ENCODE measurements around the gene PCNP.
"Not testable (repeated sequence)": the region's sequence is repeated elsewhere in the genome, so short reads cannot be mapped to it uniquely, and the experiment has no call there.

PCNP gene

GRCh38 chr3:101567528-101568317, 6.3 kb upstream of the PCNP start:
- DNase-seq (ENCODE audit: low read depth) = no peak

GRCh38 chr3:101571028-101571895, 2.7 kb upstream of the PCNP start:
- DNase-seq (ENCODE audit: low read depth) = no peak

DNA sequence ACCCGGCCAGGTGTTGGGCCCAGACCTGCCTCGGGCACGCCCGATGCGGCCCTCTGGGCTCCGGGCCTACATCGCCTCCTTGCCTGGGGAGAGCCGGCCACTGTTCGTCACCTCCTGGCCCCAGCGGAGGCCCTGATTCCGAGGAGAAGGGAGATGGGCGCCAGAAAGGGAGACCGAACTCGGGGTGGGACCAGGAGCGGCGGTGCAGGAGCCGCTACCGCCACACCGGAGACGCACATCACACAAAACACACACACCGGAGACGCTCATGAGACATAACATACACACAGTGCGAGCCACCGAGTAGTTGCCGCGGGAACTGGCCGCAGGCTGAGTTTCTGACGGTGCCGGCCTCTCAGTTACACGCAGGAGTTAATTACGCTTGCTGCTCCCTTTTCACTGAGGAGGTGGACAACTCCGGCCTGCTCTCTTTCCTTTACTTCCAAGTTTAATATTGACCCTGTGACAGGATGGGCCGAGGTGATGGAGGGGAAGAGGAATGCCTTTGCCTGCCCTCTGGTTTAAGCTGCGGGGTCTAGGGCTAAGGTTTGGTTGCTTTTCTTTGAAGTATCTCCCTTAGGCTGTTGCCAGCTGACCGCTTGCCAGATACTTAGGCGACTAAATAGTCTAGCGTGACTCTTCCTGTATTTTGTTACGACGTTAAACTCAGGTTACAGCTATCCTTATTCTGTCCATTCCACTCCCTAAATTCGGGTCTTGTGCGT, 570 bp downstream of the PCNP start:
- peak; percentile 34 for DNase-seq (ENCODE audit: low read depth)

- DNase-seq (ENCODE audit: low read depth) = no peak
Observed at GRCh38 chr3:101577286-101577685, 3.3 kb downstream of the PCNP start.

DNA sequence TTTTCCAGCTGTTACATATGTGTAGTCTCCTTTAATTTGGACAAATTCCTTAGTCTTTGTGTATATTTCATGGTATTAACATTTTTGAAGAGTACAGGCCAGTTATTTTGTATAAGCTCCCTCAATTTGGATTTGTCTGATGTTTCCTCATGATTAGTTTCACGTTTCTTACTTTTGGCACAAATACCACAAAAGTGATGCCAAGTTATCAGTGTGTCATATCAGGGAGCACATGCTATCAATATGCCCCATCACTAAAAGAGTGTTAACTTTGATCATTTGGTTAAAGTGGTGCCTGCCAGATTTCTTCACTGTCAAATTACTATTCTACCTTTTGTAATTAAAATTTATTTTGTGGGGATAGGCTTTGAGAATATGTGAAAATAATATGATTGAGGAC, 14.6 kb downstream of the PCNP start:
- no peak for DNase-seq (ENCODE audit: low read depth)

- DNase-seq (ENCODE audit: low read depth) = no peak
Observed at GRCh38 chr3:101591071-101591470, 17.1 kb downstream of the PCNP start.

DNA sequence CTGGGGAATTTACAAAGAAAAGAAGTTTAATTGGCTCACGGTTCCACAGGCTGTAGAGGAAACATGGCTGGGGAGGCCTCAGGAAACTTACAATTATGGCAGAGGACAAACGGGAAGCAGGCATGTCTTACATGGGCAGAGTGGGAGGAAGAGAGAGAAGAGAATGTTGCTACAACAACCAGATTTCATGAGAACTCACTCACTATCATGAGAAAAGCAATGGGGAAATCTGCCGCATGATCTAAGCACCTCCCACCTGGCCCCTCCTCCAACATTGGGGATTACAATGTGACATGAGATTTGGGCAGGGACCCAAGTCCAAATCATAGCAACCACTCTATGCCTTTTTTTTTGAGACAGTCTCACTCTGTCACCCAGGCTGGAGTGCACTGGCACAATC, 28.8 kb downstream of the PCNP start:
- no peak for DNase-seq (ENCODE audit: low read depth)

- no peak for DNase-seq (ENCODE audit: low read depth)
Observed at GRCh38 chr3:101603184-101603583, 29.2 kb downstream of the PCNP start.

DNA sequence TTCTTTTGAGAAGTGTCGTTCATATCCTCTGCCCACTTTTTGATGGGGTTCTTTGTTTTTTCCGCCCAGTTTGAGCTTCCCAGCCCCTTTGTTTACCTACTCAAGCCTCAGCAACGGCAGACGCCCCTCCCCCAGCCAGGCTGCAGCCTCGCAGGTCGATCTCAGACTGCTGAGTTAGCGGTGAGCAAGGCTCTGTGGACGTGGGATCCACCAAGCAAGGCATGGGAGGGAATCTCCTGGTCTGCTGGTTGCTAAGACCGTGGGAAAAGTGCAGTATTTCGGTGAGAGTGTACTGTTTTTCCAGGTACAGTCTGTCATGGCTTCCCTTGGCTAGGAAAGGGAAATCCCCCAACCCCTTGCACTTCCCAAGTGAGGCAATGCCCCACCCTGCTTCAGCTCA, 31.4 kb downstream of the PCNP start:
- not testable (repeated sequence) for DNase-seq (ENCODE audit: low read depth)

- DNase-seq (ENCODE audit: low read depth) = no peak
Observed at GRCh38 chr3:101611023-101611422, 37.0 kb downstream of the PCNP start.

- DNase-seq (ENCODE audit: low read depth) = not testable (repeated sequence)
Observed at GRCh38 chr3:101613014-101613413, 39.0 kb downstream of the PCNP start.

- DNase-seq (ENCODE audit: low read depth) = no peak
Observed at GRCh38 chr3:101615525-101615924, 41.5 kb downstream of the PCNP start.

DNA sequence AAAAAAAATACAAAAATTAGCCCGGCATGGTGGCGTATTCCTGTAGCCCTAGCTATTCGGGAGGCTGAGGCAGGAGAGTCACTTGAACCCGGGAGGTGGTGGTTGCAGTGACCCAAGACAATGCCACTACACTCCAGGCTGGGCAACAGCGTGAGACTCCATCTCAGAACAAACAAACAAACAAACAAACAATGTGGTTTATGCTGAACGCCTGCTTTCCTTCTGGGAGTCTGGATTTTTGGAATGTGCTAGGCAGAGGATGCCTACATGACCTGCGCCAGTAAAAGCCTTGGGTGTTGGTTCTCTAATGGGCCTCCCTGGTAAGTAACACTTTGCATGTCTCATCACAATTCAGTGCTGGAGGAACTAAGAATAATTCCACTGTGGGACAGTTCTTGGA, 43.5 kb downstream of the PCNP start:
- DNase-seq (ENCODE audit: low read depth) = no peak

DNA sequence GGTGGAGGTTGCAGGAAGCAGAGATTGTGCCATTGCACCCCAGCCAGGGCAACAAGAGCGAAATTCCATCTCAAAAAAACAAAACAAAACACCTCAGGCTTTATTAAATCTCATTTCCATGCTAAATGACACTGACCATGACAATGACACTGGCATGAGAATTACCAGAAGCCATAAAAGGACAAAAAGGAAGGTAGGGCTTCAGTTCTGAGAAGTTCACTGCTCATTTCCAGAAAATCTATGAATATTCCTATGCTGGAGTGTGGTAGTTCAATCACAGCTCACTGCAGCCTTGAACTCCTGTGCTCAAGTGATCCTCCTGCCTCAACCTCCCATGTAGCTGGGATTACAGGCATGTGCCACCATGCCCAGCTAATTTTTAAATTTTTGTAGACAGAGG, 44.7 kb downstream of the PCNP start:
- DNase-seq (ENCODE audit: low read depth) = no peak

- DNase-seq (ENCODE audit: low read depth) = no peak
Observed at GRCh38 chr3:101619734-101620133, 45.8 kb downstream of the PCNP start.

- no peak for DNase-seq (ENCODE audit: low read depth)
Observed at GRCh38 chr3:101623656-101624055, 49.7 kb downstream of the PCNP start.

GRCh38 chr3:101624857-101625256, 50.9 kb downstream of the PCNP start:
- DNase-seq (ENCODE audit: low read depth) = no peak

DNA sequence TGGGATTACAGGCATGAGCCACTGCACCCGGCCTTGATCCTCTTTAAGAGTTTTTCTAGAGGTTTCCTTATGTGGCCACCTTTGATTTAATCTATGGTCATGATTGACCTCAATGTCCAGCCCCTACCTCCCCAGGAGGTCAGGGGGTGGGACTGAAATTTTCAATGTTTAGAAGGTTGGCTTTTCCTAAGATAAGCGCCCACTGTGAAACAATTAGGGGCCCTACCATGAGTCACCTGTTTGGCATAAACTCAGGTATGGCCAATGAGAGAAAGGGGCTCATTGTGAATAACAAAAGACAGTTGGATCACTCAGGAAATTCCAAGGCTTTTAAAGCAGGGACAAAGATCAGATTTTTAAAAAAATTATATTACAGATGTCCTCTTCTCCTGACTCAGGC, 51.9 kb downstream of the PCNP start:
- no peak for DNase-seq (ENCODE audit: low read depth)

DNA sequence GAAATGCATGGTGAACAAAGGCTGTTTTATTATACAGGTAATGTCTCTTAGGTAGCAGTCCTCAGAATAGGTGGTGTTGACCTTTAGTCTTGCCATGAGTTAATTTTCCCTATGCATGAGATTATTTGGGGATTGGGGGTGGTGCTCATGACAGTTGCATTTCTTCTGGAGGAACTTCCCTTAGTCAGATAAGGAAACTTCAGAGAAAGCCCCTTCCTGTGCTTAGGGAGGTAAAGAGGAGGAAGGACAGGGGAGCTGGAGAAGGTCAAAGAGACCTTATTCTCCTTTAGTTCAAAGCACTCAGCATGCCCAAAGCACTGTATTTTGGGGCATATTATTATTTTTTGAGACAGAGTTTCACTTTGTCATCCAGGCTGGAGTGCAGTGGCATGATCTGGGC, 55.2 kb downstream of the PCNP start:
- no peak for DNase-seq (ENCODE audit: low read depth)

DNA sequence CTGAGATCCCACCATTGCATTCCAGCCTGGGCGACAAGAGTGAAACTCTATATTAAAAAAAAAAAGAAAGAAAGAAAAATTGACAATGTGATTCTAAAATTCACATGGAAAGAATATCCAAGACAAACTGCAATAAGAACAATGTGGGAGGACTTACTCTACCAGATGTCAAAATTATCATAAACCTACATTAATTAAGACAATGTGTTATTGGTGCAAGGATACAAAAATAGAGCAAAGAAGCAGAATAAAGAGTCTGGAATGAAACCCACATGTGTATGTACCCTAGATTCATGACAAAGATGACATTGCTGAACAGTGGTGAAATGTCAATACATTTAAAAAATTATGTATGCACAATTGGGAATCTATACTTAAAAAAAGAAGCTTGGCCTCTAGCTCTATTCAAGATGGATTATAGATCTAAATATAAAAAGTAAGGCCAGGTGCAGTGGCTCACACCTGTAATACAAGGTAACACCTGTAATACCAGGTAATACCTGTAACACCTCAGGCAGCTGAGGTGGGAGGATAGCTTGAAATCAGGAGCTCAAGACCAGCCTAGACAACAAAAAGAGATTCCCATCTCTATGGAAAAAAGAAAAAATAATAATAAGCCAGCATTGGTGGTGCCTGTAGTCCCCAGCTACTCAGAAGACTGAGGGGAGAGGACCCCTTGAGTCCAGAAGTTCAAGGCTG, 57.3 kb downstream of the PCNP start:
- no peak for DNase-seq (ENCODE audit: low read depth)

GRCh38 chr3:101631959-101632358, 58.0 kb downstream of the PCNP start:
- DNase-seq (ENCODE audit: low read depth) = not testable (repeated sequence)

GRCh38 chr3:101632586-101632985, 58.6 kb downstream of the PCNP start:
- no peak for DNase-seq (ENCODE audit: low read depth)
